Endothelial cell of umbilical vein (primary cell): ENCODE measurements around the gene DISP3. TPM values are rescaled to one million over a fixed set of nuclear protein-coding genes. Genes with fewer than 3 reads are reported as not detected.

Experiments used
- BruUV-seq: library from RNA; stranded (reverse); fragments of 400-500 nt; replicated peaks from 2 replicates; lab custom pipeline; 2021; lab: Mats Ljungman, UMichigan
- CTCF ChIA-PET: fragments of 300-600, 350-600 bp; sonication (Branson Sonifier 250); formaldehyde crosslinking; loops from one replicate; lab custom pipeline; 2021; ENCODE audit warnings: antibody characterized with exemption, inconsistent platforms; lab: Charles Lee
- POLR2A ChIA-PET: fragments of 300-600, 350-600 bp; sonication (Branson Sonifier 250); formaldehyde crosslinking; loops from one replicate; lab custom pipeline; 2021; ENCODE audit warnings: antibody characterized with exemption, inconsistent platforms; lab: Charles Lee
- DNase-seq: peaks from one replicate; pipeline ENCODE4 v3.0.0-alpha.2; 2011; ENCODE audit warnings: low read depth, low spot score
- FAIRE-seq: peaks from 2 replicates; lab custom pipeline; 2011; peaks lifted over from hg19 to GRCh38; lab: Jason Lieb, UNC
- H2AFZ ChIP-seq: 2 replicates; pipeline ENCODE4 v1.6.0; 2012; ENCODE audit warnings: low read depth, low read length, control low read depth, inconsistent platforms
- H3K27ac ChIP-seq: 2 replicates; pipeline ENCODE4 v1.5.1; 2011; ENCODE audit warnings: low read depth, mild to moderate bottlenecking, control low read depth, low read length, moderate library complexity; ENCODE audit not compliant: insufficient read depth
- H3K27me3 ChIP-seq, 2 experiments: 2 replicates each; pipeline versions ENCODE4 v1.6.0 to v1.6.1; 2011; ENCODE audit warnings: low read length in 2 of 2, mixed read lengths in 1 of 2; ENCODE audit not compliant: control insufficient read depth in 2 of 2, insufficient read depth in 2 of 2
- H3K36me3 ChIP-seq, 2 experiments: 2 replicates in 1 of 2; 3 replicates in 1 of 2; pipeline ENCODE4 v1.5.1; 2011; ENCODE audit warnings: low read length in 2 of 2, mild to moderate bottlenecking in 1 of 2, moderate library complexity in 1 of 2; ENCODE audit not compliant: control insufficient read depth in 2 of 2, insufficient read depth in 2 of 2; ENCODE audit errors: extremely low read depth in 1 of 2
- H3K4me1 ChIP-seq: 3 replicates; pipeline ENCODE4 v1.5.1; 2011; ENCODE audit warnings: mild to moderate bottlenecking, low read length; ENCODE audit not compliant: control insufficient read depth, insufficient read depth; ENCODE audit errors: extremely low read depth
- H3K4me2 ChIP-seq: 2 replicates; pipeline ENCODE4 v1.6.1; 2011; ENCODE audit warnings: low read length, control low read depth, mixed read lengths; ENCODE audit not compliant: insufficient read depth
- H3K4me3 ChIP-seq, 3 experiments: fragments of 200-600 bp in 1 of 3; sonication (generic), shearing (Covaris generic) in 1 of 3; replicated peaks in 1 of 3; 2 replicates each; pipeline ENCODE4 v1.5.1; 2011 to 2016; ENCODE audit warnings: control low read depth in 3 of 3, low read length in 3 of 3, mild to moderate bottlenecking in 2 of 3, inconsistent platforms in 1 of 3, low read depth in 1 of 3, moderate library complexity in 1 of 3; ENCODE audit not compliant: insufficient read depth in 1 of 3
- H3K79me2 ChIP-seq: 2 replicates; pipeline ENCODE4 v1.6.0; 2012; ENCODE audit warnings: low read length, inconsistent platforms; ENCODE audit not compliant: control insufficient read depth, insufficient read depth
- H3K9ac ChIP-seq: replicated peaks from 2 replicates; pipeline ENCODE3; 2011; ENCODE audit warnings: low read length, control low read depth; ENCODE audit not compliant: insufficient read depth; ENCODE audit errors: extremely low read depth
- H3K9me1 ChIP-seq: replicated peaks from 3 replicates; pipeline ENCODE4 v1.6.0; 2011; ENCODE audit warnings: mild to moderate bottlenecking, low read length; ENCODE audit not compliant: control insufficient read depth, insufficient read depth; ENCODE audit errors: extremely low read depth
- H3K9me3 ChIP-seq: replicated peaks from 2 replicates; pipeline ENCODE4 v1.5.1; 2012; ENCODE audit warnings: low read length, inconsistent platforms; ENCODE audit not compliant: control insufficient read depth, insufficient read depth
- H4K20me1 ChIP-seq: replicated peaks from 2 replicates; pipeline ENCODE3; 2011; ENCODE audit warnings: mild to moderate bottlenecking, low read length; ENCODE audit not compliant: control insufficient read depth, insufficient read depth; ENCODE audit errors: extremely low read depth
- CTCF ChIP-seq, 2 donors: IDR thresholded peaks; 1 replicate in 1 of 2; 2 replicates in 1 of 2; pipeline ENCODE4 v1.5.1; 2011; ENCODE audit warnings: low read length in 2 of 2, mild to moderate bottlenecking in 2 of 2, moderate library complexity in 2 of 2, control low read depth in 1 of 2, inconsistent platforms in 1 of 2, low read depth in 1 of 2; ENCODE audit not compliant: insufficient read depth in 1 of 2; ENCODE audit errors: extremely low read depth in 1 of 2
- EZH2 ChIP-seq: IDR thresholded peaks from 2 replicates; pipeline ENCODE4 v1.6.1; 2012; ENCODE audit warnings: borderline replicate concordance, low read depth, mild to moderate bottlenecking, moderate library complexity, low read length, inconsistent platforms; ENCODE audit not compliant: severe bottlenecking
- FOS ChIP-seq: IDR thresholded peaks from 2 replicates; pipeline ENCODE4 v1.6.1; 2011; ENCODE audit warnings: mild to moderate bottlenecking, low read length, moderate library complexity, borderline replicate concordance; ENCODE audit not compliant: insufficient read depth
- GATA2 ChIP-seq: IDR thresholded peaks from 2 replicates; pipeline ENCODE4 v1.7.0; 2011; ENCODE audit warnings: low read depth, mild to moderate bottlenecking, moderate library complexity, mixed read lengths, low read length; ENCODE audit not compliant: insufficient read length, insufficient read depth
- JUN ChIP-seq: IDR thresholded peaks from 2 replicates; pipeline ENCODE4 v1.6.1; 2011; ENCODE audit warnings: borderline replicate concordance, low read depth; ENCODE audit not compliant: insufficient read length, insufficient read depth
- MAX ChIP-seq: IDR thresholded peaks from 2 replicates; pipeline ENCODE4 v1.6.1; 2011; ENCODE audit not compliant: insufficient read depth, insufficient read length
- MYC ChIP-seq: IDR thresholded peaks from one replicate; pipeline ENCODE4 v1.6.1; 2011; ENCODE audit warnings: mild to moderate bottlenecking, low read depth, low read length
- POLR2A ChIP-seq: IDR thresholded peaks from 2 replicates; pipeline ENCODE4 v1.6.1; 2012; ENCODE audit warnings: low read depth, mild to moderate bottlenecking, control low read depth, low read length
- POLR2AphosphoS5 ChIP-seq: IDR thresholded peaks from 2 replicates; pipeline ENCODE4 v1.6.1; 2012; ENCODE audit warnings: low read depth, mild to moderate bottlenecking, control low read depth, low read length, moderate library complexity; ENCODE audit not compliant: insufficient read depth
- dilution Hi-C: fragments of 300-500 bp; cut with MboI; formaldehyde crosslinking; loops from one replicate; pipeline ENCODE4 v1.15.0; 2019; ENCODE audit warnings: low sequenced_read_pairs; ENCODE audit not compliant: extremely low pct_ligation_motif_present
- intact Hi-C: fragments of 100-400 bp; cut with micrococcal nuclease; formaldehyde crosslinking; loops from one replicate; pipeline ENCODE4 v1.10.0; 2022
- polyA plus RNA-seq, 4 experiments: library from polyadenylated mRNA; depleted of rRNA in 3 of 4; stranded (reverse) in 3 of 4; unstranded in 1 of 4; fragments of >200 nt; gene quantifications; 2 replicates each; pipeline versions ENCODE4 v1.2.1 to v1.2.3, GENCODE V29; 2011 to 2012; ENCODE audit warnings: missing spikeins in 1 of 4
- total RNA-seq: library from RNA; stranded (reverse); gene quantifications from 2 replicates; pipeline ENCODE4 v1.2.3, GENCODE V29; 2021

Gene DISP3
- total and polyA plus RNA-seq, 2 donors (not counting 3 experiments of a cell fraction or from before 2014, with no cell fraction given), result 0.26 to 0.49 TPM

- Histone ChIP-seq H4K20me1 (no peaks in the 10 kb centered on the region), H3K4me3 (no peak overlapping the region), H3K27ac (no peak overlapping the region), H2AFZ (no peak overlapping the region), H3K36me3 (no peaks in the 10 kb centered on the region), H3K9me3 (no peaks in the 10 kb centered on the region), H3K27me3 (no peaks in the 10 kb centered on the region), H3K4me1 (no peaks in the 10 kb centered on the region), H3K9ac (no peak overlapping the region), H3K79me2 (no peaks in the 10 kb centered on the region), H3K4me2 (no peak overlapping the region), H3K9me1 (no peaks in the 10 kb centered on the region)
- POLR2A ChIA-PET, result no interaction called here
- dilution Hi-C loops (no loop called here), intact Hi-C loops (no loop called here)
- FAIRE-seq, result no peak
- CTCF ChIA-PET, result no interaction called here
- BruUV-seq, result no TSS peak
- no peak for DNase-seq
- TF ChIP-seq CTCF (IDR thresholded peaks at IDR 0.05; ENCODE audit: extremely low read depth in 1 of 2, insufficient read depth in 1 of 2, low read depth in 1 of 2, low read length in 2 of 2) (no peak), POLR2AphosphoS5 (no peak), JUN (no peak), POLR2A (no peak), MYC (no peak), EZH2 (no peak), GATA2 (no peak), FOS (no peak), MAX (no peak)
These were observed 25.6 kb downstream of the DISP3 start for GRCh38 chr1:11504599-11504998.
